ENCODE data around the gene DHX30.

- TF ChIP-seq POLR2AphosphoS5 (IDR thresholded peaks at IDR 0.05; ENCODE audit: low read depth, low read length) (no peak), TCF7L2 (IDR thresholded peaks at IDR 0.05; ENCODE audit: low read depth, low read length) (no peak), CTCF (IDR thresholded peaks at IDR 0.05) (no peak), REST (IDR thresholded peaks at IDR 0.05; ENCODE audit: insufficient read depth in 1 of 2, low read depth in 2 of 2, low read length in 1 of 2) (no peak), SIN3A (IDR thresholded peaks at IDR 0.05; ENCODE audit: borderline replicate concordance, insufficient read depth, low read depth, low read length) (no peak)
These were observed 81.7 kb downstream of the DHX30 start for GRCh38 chr3:47884603-47885002.
